ENCODE results near the gene SP5. TPM values are rescaled to one million over a fixed set of nuclear protein-coding genes. Genes with fewer than 3 reads are reported as not detected.

SP5 gene
- total RNA-seq, 2 experiments from 2014 or later = not detected

DNA sequence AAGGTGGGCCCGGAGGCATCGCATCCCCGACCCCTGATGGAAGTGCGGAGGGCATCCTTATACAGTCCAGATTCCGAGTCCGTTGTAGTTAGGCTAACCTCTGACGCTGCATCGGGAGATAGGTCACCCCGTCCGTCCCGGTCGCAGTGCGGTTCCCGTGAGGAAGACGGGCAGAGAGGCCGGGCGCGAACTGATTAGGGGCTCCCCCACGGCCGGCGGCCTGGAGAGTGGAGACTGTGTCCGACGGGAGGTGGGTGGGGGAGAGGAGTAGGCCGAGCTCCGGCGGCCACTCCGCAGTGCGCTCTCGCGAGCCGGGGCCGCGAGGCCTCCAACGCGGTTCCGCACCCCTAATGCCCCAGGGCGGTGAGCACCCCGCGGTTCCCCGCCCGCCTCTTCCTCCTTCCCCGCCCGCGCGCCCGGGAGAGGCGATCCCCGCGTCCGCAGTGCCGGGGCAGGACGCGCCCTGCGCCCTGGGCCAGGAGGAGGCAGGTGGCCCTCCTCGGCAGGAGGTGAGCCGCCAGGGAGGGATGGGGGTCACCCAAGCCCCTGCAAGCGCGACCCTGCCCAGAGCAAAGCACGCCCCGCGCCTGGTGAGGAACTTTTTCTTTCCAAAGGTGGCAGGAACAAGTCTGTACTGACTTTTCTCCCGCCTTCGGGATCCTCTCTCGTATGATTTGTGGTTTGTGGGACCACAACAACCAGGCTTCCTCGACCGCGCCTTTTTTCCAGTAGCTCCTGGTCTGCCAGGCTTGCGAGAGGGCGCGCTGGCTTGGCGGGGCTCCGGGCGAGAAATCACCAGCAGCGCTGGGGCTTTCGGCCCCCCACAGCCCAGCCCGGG lies 1.4 kb upstream of the SP5 start:
- no peak overlapping the region for H3K27ac Mint-ChIP-seq
- peak overlapping the region; percentile 74 for H3K4me3 Mint-ChIP-seq
- H3K9me3 Mint-ChIP-seq (ENCODE audit: low read depth) = no peaks in the 10 kb centered on the region
- CTCF ChIA-PET = interaction anchor here (0.9 to 4.1 kb wide), 6 partner anchors 92 to 352 kb away, joined by 3 to 20 read pairs (median 4); no protein-coding TSS in a partner anchor
- DNase-seq (no peak), ATAC-seq (no peak)
- H3K27me3 Mint-ChIP-seq = peaks cover 82% of the 10 kb centered on the region
- H3K36me3 Mint-ChIP-seq = peaks cover 5% of the 10 kb centered on the region
- H3K4me1 Mint-ChIP-seq = peaks cover 26% of the 10 kb centered on the region

DNA sequence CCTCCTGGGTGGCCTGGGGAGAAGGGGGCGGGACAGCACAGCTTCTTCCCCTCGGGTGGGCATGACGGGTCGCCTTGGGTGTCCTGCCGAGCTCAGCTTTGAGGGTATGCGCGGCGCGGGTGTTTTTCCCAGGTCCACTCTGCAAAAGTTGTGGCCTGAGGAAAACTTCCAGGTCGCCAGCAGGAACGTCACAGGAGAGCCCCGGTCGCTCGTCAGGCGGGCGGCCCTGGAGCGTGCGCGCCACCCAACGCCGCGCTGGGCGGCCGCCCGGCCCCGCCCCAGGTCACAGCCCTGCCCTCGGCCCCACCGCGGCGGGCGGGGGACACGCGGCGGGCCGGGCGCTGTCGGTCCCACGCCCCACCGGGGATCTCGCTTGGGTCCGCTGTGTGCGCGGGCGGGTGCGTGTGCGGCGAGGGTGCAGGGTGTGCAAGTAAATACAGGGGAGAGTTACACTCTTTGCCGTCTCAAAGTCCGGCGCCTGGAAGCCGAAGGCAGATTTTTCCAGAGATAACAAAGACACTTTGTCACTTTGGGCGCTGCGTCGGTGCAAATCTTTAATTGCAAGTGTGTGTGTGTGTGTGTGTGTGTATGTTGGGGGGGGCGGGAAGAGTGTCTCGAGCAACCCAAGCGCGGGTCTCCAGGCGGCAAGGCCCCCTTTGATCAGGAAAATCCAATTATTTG lies 616 bp upstream of the SP5 start:
- Mint-ChIP-seq H3K4me1 (peaks cover 26% of the 10 kb centered on the region), H3K4me3 (peak overlapping the region; percentile 74), H3K27ac (no peak overlapping the region), H3K27me3 (peaks cover 82% of the 10 kb centered on the region), H3K9me3 (ENCODE audit: low read depth) (no peaks in the 10 kb centered on the region), H3K36me3 (peaks cover 5% of the 10 kb centered on the region)
- CTCF ChIA-PET = interaction anchor here (0.9 to 4.1 kb wide), 4 partner anchors 92 to 305 kb away, joined by 3 to 20 read pairs (median 10); partner anchors contain the start of gene GAD1
- ATAC-seq = peak; percentile 56
- no peak for DNase-seq

- Mint-ChIP-seq H3K9me3 (ENCODE audit: low read depth) (no peaks in the 10 kb centered on the region), H3K36me3 (peaks cover 3% of the 10 kb centered on the region), H3K27me3 (peaks cover 72% of the 10 kb centered on the region), H3K4me1 (peaks cover 26% of the 10 kb centered on the region), H3K4me3 (peak overlapping the region; percentile 74), H3K27ac (no peak overlapping the region)
- no peak for ATAC-seq
- no peak for DNase-seq
- CTCF ChIA-PET = interaction anchor here (0.7 to 4.1 kb wide), 6 partner anchors 97 to 392 kb away, joined by 3 to 20 read pairs (median 4); partner anchors contain the start of gene GAD1
Observed at GRCh38 chr2:170715932-170716777, 1.0 kb downstream of the SP5 start.

- Mint-ChIP-seq H3K4me3 (no peak overlapping the region), H3K9me3 (ENCODE audit: low read depth) (no peaks in the 10 kb centered on the region), H3K36me3 (peaks cover 3% of the 10 kb centered on the region), H3K27me3 (peaks cover 72% of the 10 kb centered on the region), H3K27ac (no peak overlapping the region), H3K4me1 (peaks cover 24% of the 10 kb centered on the region)
- ATAC-seq = peak; percentile 43
- CTCF ChIA-PET = interaction anchor here (1.0 to 4.1 kb wide), 7 partner anchors 9 to 393 kb away, joined by 3 to 20 read pairs (median 4); partner anchors contain the start of gene GAD1
- DNase-seq = no peak
Observed at GRCh38 chr2:170716851-170717598, 1.9 kb downstream of the SP5 start.

GRCh38 chr2:170717599-170717963 lies 2.4 kb downstream of the SP5 start:
- Mint-ChIP-seq H3K4me1 (peaks cover 22% of the 10 kb centered on the region), H3K27ac (peak overlapping the region; percentile 58), H3K36me3 (peaks cover 3% of the 10 kb centered on the region), H3K9me3 (ENCODE audit: low read depth) (no peaks in the 10 kb centered on the region), H3K4me3 (no peak overlapping the region), H3K27me3 (peaks cover 70% of the 10 kb centered on the region)
- ATAC-seq (no peak), DNase-seq (no peak)
- CTCF ChIA-PET = interaction anchor here (1.0 to 4.1 kb wide), 6 partner anchors 9 to 156 kb away, joined by 3 to 20 read pairs (median 4); partner anchors contain the start of gene GAD1

GRCh38 chr2:170717991-170718589 lies 3.0 kb downstream of the SP5 start:
- Mint-ChIP-seq H3K27me3 (peaks cover 65% of the 10 kb centered on the region), H3K36me3 (peaks cover 3% of the 10 kb centered on the region), H3K9me3 (ENCODE audit: low read depth) (no peaks in the 10 kb centered on the region), H3K4me3 (no peak overlapping the region), H3K27ac (no peak overlapping the region), H3K4me1 (peaks cover 22% of the 10 kb centered on the region)
- DNase-seq (no peak), ATAC-seq (no peak)
- CTCF ChIA-PET = interaction anchor here (1.0 to 4.1 kb wide), 4 partner anchors 15 to 155 kb away, joined by 3 to 20 read pairs (median 10); partner anchors contain the start of gene GAD1

DNA sequence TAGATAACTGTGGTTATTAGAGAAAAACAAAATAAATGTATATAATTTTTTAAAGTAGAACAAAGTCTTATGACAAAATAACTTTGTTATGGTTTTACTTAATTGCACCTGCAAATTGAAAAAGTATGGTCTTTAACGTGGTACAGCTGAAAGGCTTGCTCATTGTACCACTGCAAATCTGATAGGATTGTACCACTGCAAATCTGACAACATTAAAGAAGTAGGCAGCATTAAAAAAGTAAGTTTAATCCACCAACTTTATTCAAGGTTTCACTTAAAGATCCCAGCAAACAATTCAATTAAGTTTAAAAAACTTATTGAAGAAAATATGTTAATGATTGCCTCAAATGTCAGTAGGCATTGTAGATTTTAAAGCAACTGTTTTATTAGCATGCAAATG lies 4.7 kb downstream of the SP5 start:
- DNase-seq (no peak), ATAC-seq (no peak)
- Mint-ChIP-seq H3K27ac (no peak overlapping the region), H3K4me1 (peaks cover 16% of the 10 kb centered on the region), H3K36me3 (peaks cover 3% of the 10 kb centered on the region), H3K4me3 (no peak overlapping the region), H3K27me3 (peaks cover 68% of the 10 kb centered on the region), H3K9me3 (ENCODE audit: low read depth) (no peaks in the 10 kb centered on the region)
- CTCF ChIA-PET = no interaction called here

DNA sequence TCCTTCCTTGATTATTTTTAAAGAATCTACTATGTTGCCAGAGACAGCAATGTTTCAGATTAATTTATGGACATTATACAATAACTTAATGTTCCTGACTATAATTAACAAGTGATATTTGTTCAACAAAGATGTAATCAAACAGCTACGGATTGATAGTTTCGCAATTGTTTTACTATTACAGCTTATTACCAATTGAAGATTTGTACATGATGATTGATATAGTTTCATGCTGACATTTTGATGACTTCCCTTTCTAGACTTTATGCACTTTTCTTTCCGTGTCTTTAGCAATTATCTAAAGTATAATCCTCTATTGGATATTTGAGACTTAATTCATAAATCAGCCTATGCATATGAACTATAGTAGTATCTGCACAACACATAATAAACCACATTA lies 6.5 kb downstream of the SP5 start:
- H3K27ac Mint-ChIP-seq = no peak overlapping the region
- no peak overlapping the region for H3K4me3 Mint-ChIP-seq
- CTCF ChIA-PET = no interaction called here
- peaks cover 66% of the 10 kb centered on the region for H3K27me3 Mint-ChIP-seq
- peaks cover 9% of the 10 kb centered on the region for H3K4me1 Mint-ChIP-seq
- ATAC-seq (no peak), DNase-seq (no peak)
- H3K36me3 Mint-ChIP-seq = no peaks in the 10 kb centered on the region
- no peaks in the 10 kb centered on the region for H3K9me3 Mint-ChIP-seq (ENCODE audit: low read depth)

DNA sequence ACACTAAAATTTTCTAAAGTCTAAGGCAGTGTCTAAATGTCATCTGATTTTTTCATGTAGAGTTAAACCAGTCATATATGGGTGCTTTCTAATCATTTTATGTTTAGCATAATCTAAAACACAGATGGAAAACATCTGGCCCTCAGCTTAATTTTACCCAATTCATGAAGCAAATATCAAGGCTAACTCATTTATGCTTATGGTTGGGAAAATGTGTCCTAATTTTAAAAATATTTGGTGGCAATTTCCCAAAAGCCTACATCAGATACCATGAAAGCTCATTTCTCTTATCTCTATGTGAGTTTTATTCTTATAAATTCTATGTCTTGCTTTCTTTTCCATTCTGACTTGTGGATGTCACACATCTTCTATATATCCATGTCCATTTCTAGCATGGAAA lies 7.2 kb downstream of the SP5 start:
- ATAC-seq (no peak), DNase-seq (no peak)
- peaks cover 6% of the 10 kb centered on the region for H3K4me1 Mint-ChIP-seq
- H3K4me3 Mint-ChIP-seq = no peak overlapping the region
- peaks cover 59% of the 10 kb centered on the region for H3K27me3 Mint-ChIP-seq
- H3K27ac Mint-ChIP-seq = no peak overlapping the region
- H3K9me3 Mint-ChIP-seq (ENCODE audit: low read depth) = no peaks in the 10 kb centered on the region
- no peaks in the 10 kb centered on the region for H3K36me3 Mint-ChIP-seq
- CTCF ChIA-PET = no interaction called here

DNA sequence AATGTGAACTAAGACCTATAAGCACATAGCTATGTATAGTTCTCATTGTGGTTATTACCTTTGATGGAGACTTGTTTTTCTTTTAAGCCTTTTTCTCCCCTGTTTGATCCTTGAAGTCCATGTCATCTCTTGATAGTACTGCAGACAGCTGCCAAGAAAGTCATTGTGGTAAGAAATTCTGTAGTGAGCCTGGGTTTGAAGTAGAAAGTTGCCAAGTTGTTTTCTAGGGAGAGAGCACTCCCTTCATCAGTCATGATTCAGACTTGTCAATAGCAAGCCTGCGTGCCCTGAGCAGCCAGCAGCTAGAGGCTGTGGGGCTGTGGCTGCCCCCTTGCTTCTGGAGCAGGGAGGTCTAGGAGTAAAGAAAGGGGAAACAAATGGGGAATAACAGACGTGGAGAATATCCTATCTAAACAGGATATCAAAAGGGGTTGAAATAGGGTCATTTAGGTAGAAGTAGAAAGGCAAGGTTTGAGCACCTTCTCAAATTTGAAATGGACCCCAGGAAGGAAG lies 8.4 kb downstream of the SP5 start:
- DNase-seq = no peak
- no peaks in the 10 kb centered on the region for H3K4me1 Mint-ChIP-seq
- H3K36me3 Mint-ChIP-seq = no peaks in the 10 kb centered on the region
- ATAC-seq = no peak
- H3K9me3 Mint-ChIP-seq (ENCODE audit: low read depth) = no peaks in the 10 kb centered on the region
- no peak overlapping the region for H3K27ac Mint-ChIP-seq
- peaks cover 56% of the 10 kb centered on the region for H3K27me3 Mint-ChIP-seq
- H3K4me3 Mint-ChIP-seq = no peak overlapping the region
- CTCF ChIA-PET = interaction anchor here (0.5 kb wide), 1 partner anchor 93 kb away, joined by 3 read pairs; the partner anchor contains the start of gene GAD1

DNA sequence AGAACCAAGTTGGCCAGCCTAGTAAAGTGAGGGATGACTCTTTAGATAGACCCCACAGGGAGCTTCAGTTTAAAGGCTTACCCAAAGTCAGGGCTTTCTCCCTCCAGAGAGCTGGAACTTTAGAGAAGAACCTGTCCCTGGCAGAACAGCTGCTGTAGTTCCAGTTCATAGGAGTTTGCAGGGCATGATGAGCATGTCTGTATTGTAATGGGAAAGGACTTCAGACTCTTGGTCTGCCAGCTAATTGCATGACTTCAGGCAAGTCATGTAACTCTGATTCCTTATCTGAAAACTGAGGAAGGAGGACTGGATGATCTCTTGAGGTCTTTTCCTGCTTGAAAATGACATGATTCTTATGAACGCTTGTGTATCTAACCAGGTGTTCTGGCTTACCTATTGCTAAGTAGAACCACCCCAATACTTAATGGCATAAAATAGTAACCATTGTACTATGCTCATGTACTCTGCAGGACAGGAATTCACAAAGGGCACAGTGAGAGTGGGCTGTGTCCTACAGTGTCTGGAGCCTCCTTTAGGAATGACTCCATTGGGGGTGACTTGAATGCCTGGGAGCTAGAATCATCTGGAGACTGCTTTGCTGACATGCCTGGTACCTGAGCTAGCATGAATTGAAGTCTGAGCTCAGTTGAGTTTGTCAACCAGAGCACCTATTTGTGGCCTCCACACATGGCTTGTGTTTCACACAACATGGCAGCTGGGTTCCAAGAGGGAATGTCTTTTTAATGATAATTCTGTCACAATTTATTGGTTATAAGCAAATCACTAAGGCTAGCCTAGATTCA lies 18.9 kb downstream of the SP5 start:
- Mint-ChIP-seq H3K9me3 (ENCODE audit: low read depth) (no peaks in the 10 kb centered on the region), H3K4me1 (no peaks in the 10 kb centered on the region), H3K36me3 (no peaks in the 10 kb centered on the region), H3K27ac (no peak overlapping the region), H3K27me3 (peaks cover 37% of the 10 kb centered on the region), H3K4me3 (no peak overlapping the region)
- ATAC-seq (no peak), DNase-seq (no peak)
- CTCF ChIA-PET = no interaction called here
